ENCODE measurements around the gene ATP5F1E. TPM values are rescaled to one million over a fixed set of nuclear protein-coding genes. Genes with fewer than 3 reads are reported as not detected.

ATP5F1E gene
- total RNA-seq, 1 donor from 2014 or later: 67.5 TPM

DNA sequence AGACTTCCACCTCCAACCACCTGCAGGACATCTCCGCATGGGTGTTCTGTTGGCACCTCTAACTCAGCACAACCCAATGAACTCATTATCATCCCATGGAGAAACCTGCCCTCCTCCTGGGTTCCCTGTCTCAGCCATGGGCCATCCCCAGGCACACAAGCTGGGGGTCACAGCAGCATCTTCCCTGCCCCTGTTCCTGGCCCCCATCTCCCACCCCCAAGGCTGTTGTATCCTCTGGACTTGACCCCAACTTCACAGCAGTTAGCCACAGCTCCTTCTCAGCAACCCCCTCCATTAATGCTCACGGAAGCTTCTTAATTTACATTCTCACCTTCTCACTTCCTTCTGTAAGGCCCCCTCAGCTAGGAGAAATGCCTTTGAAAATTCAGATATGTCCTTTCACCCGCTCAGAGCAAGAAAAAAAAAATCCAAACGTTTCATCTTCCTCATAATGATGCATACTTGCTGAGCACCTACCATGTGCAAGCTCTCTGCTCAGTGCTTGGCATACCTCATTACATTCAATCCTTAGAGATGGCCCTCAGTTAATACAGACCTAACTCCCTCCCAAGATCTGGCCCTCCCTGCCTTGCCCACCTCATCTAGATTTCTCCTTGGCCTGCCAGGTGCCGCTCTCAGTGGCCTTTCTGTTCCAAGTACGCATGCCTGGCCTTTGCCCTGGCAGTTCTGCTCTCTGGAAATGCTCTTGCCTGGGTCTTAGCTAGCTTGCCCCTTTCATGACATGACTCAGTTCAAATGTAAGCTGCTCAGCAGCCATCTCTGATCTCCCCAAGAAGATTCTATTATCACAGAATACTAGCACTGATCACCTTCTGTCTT, 53.6 kb downstream of the ATP5F1E start:
- H3K4me3 Mint-ChIP-seq (ENCODE audit: unreplicated experiment): no peak overlapping the region

DNA sequence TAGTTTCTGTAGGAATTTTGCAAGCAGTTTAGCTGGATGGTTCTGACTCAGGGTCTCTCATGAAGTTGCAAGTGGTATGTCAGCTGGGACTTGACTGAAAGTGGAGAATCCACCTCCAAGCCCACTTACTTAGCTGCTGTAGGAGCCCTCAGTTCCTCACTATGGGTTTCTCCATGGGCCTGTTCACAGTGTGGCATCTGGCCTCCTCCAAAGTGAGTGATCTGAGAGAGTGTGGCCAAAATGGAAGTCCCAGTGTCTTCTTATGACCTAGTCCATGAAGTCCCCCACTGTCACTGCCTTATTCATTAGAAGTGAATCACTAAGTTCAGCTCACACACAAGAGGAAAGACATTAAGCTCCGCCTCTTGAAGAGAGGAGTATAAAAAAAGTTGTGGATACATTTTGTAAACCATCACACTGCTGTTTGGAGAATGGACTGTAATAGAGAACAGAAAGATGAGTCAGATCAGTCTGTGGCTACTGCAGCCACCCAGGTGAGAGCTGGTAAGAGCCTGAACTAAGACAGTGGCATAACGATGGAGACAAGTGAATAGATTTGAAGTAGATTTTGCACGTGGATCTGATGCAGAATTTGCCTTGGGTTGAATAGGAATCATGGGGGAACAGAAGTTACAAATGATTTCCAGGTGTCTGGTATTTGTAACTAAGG, 55.9 kb downstream of the ATP5F1E start:
- Mint-ChIP-seq H3K4me3 (ENCODE audit: unreplicated experiment) (no peak overlapping the region), H3K4me1 (ENCODE audit: low read depth) (no peaks in the 10 kb centered on the region), H3K9me3 (ENCODE audit: low read depth) (peaks cover 22% of the 10 kb centered on the region), H3K27ac (ENCODE audit: unreplicated experiment) (no peak overlapping the region), H3K27me3 (ENCODE audit: low read depth) (no peaks in the 10 kb centered on the region), H3K36me3 (ENCODE audit: low read depth) (peaks cover 2% of the 10 kb centered on the region)
- no peak for DNase-seq (ENCODE audit: low spot score)
- TF ChIP-seq, protein P1, sequence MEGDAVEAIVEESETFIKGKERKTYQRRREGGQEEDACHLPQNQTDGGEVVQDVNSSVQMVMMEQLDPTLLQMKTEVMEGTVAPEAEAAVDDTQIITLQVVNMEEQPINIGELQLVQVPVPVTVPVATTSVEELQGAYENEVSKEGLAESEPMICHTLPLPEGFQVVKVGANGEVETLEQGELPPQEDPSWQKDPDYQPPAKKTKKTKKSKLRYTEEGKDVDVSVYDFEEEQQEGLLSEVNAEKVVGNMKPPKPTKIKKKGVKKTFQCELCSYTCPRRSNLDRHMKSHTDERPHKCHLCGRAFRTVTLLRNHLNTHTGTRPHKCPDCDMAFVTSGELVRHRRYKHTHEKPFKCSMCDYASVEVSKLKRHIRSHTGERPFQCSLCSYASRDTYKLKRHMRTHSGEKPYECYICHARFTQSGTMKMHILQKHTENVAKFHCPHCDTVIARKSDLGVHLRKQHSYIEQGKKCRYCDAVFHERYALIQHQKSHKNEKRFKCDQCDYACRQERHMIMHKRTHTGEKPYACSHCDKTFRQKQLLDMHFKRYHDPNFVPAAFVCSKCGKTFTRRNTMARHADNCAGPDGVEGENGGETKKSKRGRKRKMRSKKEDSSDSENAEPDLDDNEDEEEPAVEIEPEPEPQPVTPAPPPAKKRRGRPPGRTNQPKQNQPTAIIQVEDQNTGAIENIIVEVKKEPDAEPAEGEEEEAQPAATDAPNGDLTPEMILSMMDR (IDR thresholded peaks at IDR 0.05): no peak

More for the DNA sequence above, 53.6 kb downstream of the ATP5F1E start:
- DNase-seq (ENCODE audit: low spot score): no peak
- no peaks in the 10 kb centered on the region for H3K27me3 Mint-ChIP-seq (ENCODE audit: low read depth)
- H3K4me1 Mint-ChIP-seq (ENCODE audit: low read depth): peaks cover 11% of the 10 kb centered on the region
- H3K9me3 Mint-ChIP-seq (ENCODE audit: low read depth): peaks cover 22% of the 10 kb centered on the region
- TF ChIP-seq, protein P1 (IDR thresholded peaks at IDR 0.05): no peak
- peaks cover 2% of the 10 kb centered on the region for H3K36me3 Mint-ChIP-seq (ENCODE audit: low read depth)
- H3K27ac Mint-ChIP-seq (ENCODE audit: unreplicated experiment): no peak overlapping the region

Other genes starting within 250 kb of the ATP5F1E start
- 1.1 to 2.7 TPM (median 1.7 TPM) in 3 replicates for gene GNAS-AS1, start 181.4 kb downstream of the ATP5F1E start, total RNA-seq
- 1,127 to 1,393 TPM (median 1,374 TPM) in 3 replicates for gene GNAS, start 179.6 kb downstream of the ATP5F1E start, total RNA-seq
- 37.6 to 53.1 TPM (median 37.6 TPM) in 3 replicates for gene NELFCD, start 51.1 kb downstream of the ATP5F1E start, total RNA-seq
- 19.5 to 101 TPM (median 99.4 TPM) in 3 replicates for gene CTSZ, start 25.1 kb downstream of the ATP5F1E start, total RNA-seq
- gene TUBB1, start 12.9 kb downstream of the ATP5F1E start, total RNA-seq: 0.15 TPM in 1 of 3 replicates, not detected in the others
- 38.0 to 44.4 TPM (median 41.1 TPM) in 3 replicates for gene PRELID3B, start 10.5 kb upstream of the ATP5F1E start, total RNA-seq
- not detected in 3 replicates for gene ZNF831, start 131.5 kb upstream of the ATP5F1E start, total RNA-seq

All from chondrocyte (in vitro differentiated cells).